Hematopoietic multipotent progenitor cell treated with erythropoietin and hydrocortisone succinate and interleukin-3 and kit ligand, for 6 days (in vitro differentiated cells): ENCODE results near the gene POR.

ENCODE experiments used
- DNase-seq: peaks from one replicate; pipeline ENCODE4 v3.0.0-alpha.2; 2015

Gene POR

GRCh38 chr7:75980430-75981202, 65.7 kb downstream of the POR start:
- no peak for DNase-seq

- no peak for DNase-seq
These were observed 66.2 kb downstream of the POR start for GRCh38 chr7:75981203-75981452.

- DNase-seq = no peak
These were observed 66.7 kb downstream of the POR start for GRCh38 chr7:75981453-75982305.

- DNase-seq = no peak
These were observed 67.5 kb downstream of the POR start for GRCh38 chr7:75982306-75983064.

GRCh38 chr7:75983471-75984129, 68.6 kb downstream of the POR start:
- DNase-seq = no peak

- no peak for DNase-seq
These were observed 69.4 kb downstream of the POR start for GRCh38 chr7:75984130-75985008.

- DNase-seq = no peak
These were observed 70.1 kb downstream of the POR start for GRCh38 chr7:75985009-75985517.

GRCh38 chr7:75985518-75986146, 70.7 kb downstream of the POR start:
- peak; percentile 32 for DNase-seq

- DNase-seq = no peak
These were observed 71.3 kb downstream of the POR start for GRCh38 chr7:75986147-75986781.

GRCh38 chr7:75987026-75987804, 72.3 kb downstream of the POR start:
- no peak for DNase-seq

- no peak for DNase-seq
These were observed 73.0 kb downstream of the POR start for GRCh38 chr7:75987805-75988567.

GRCh38 chr7:75988568-75989499, 73.9 kb downstream of the POR start:
- DNase-seq = no peak

GRCh38 chr7:75989500-75990388, 74.8 kb downstream of the POR start:
- no peak for DNase-seq

- no peak for DNase-seq
These were observed 76.7 kb downstream of the POR start for GRCh38 chr7:75991531-75992082.

GRCh38 chr7:75992083-75992755, 77.3 kb downstream of the POR start:
- no peak for DNase-seq
